IPS DF 4.7 (cell line): Measurements from ENCODE around the gene RFX3.
"Not testable (repeated sequence)": the region's sequence is repeated elsewhere in the genome, so short reads cannot be mapped to it uniquely, and the experiment has no call there.

Experiments
- DNase-seq: peaks from one replicate; pipeline ENCODE4 v3.0.0-alpha.2; 2013; ENCODE audit warnings: low spot score; ENCODE audit errors: extremely low read depth

The RFX3 gene

GRCh38 chr9:3359048-3359692 is 166.6 kb downstream of the RFX3 start:
- DNase-seq = no peak

- no peak for DNase-seq
Observed at GRCh38 chr9:3348169-3348568, 177.6 kb downstream of the RFX3 start.

GRCh38 chr9:3346549-3346948 is 179.3 kb downstream of the RFX3 start:
- no peak for DNase-seq

- DNase-seq = no peak
Observed at GRCh38 chr9:3343671-3344070, 182.1 kb downstream of the RFX3 start.

GRCh38 chr9:3342159-3342777 is 183.5 kb downstream of the RFX3 start:
- DNase-seq = no peak

- no peak for DNase-seq
Observed at GRCh38 chr9:3337515-3338225, 188.1 kb downstream of the RFX3 start.

- no peak for DNase-seq
Observed at GRCh38 chr9:3336951-3337350, 188.8 kb downstream of the RFX3 start.

GRCh38 chr9:3332802-3333201 is 193.0 kb downstream of the RFX3 start:
- DNase-seq = no peak

- no peak for DNase-seq
Observed at GRCh38 chr9:3331801-3332200, 194.0 kb downstream of the RFX3 start.

- DNase-seq = no peak
Observed at GRCh38 chr9:3330792-3331420, 194.9 kb downstream of the RFX3 start.

GRCh38 chr9:3329361-3329760 is 196.4 kb downstream of the RFX3 start:
- DNase-seq = no peak

GRCh38 chr9:3323714-3324113 is 202.1 kb downstream of the RFX3 start:
- DNase-seq = no peak

- DNase-seq = no peak
Observed at GRCh38 chr9:3321186-3321585, 204.6 kb downstream of the RFX3 start.

GRCh38 chr9:3312595-3312994 is 213.2 kb downstream of the RFX3 start:
- not testable (repeated sequence) for DNase-seq

GRCh38 chr9:3308609-3309008 is 217.2 kb downstream of the RFX3 start:
- no peak for DNase-seq

GRCh38 chr9:3304388-3304787 is 221.4 kb downstream of the RFX3 start:
- DNase-seq = not testable (repeated sequence)

GRCh38 chr9:3299872-3300271 is 225.9 kb downstream of the RFX3 start:
- DNase-seq = no peak

- DNase-seq = no peak
Observed at GRCh38 chr9:3296536-3296935, 229.3 kb downstream of the RFX3 start.

- DNase-seq = no peak
Observed at GRCh38 chr9:3292311-3292710, 233.5 kb downstream of the RFX3 start.

GRCh38 chr9:3290231-3290840 is 235.5 kb downstream of the RFX3 start:
- DNase-seq = no peak

GRCh38 chr9:3288686-3289085 is 237.1 kb downstream of the RFX3 start:
- no peak for DNase-seq
